GM12878 (cell line): ENCODE measurements around the gene EPHA2. TPM values are rescaled to one million over a fixed set of nuclear protein-coding genes. Genes with fewer than 3 reads are reported as not detected.

Source experiments
- ATAC-seq: fragments of 200-7000 bp; cut with Tn5 transposase; 3 replicates; pipeline ENCODE4 v1.9.1; 2020; ENCODE audit warnings: mild to moderate bottlenecking, moderate library complexity
- BruUV-seq: library from RNA; stranded (reverse); fragments of 400-500 nt; replicated peaks from 2 replicates; lab custom pipeline; 2021; lab: Mats Ljungman, UMichigan
- CTCF ChIA-PET: fragments of 300-600 bp; sonication (Branson Sonifier 250); formaldehyde crosslinking; extraction: SDS; loops from one replicate; lab custom pipeline; 2021; ENCODE audit warnings: inconsistent platforms; lab: Yijun Ruan, JAX
- POLR2A ChIA-PET: fragments of 350-600 bp; formaldehyde crosslinking; extraction: SDS; loops from one replicate; lab custom pipeline; 2021; ENCODE audit warnings: inconsistent platforms; lab: Charles Lee
- RAD21 ChIA-PET: fragments of 300-600 bp; sonication (Branson Sonifier 250); formaldehyde crosslinking; loops from one replicate; lab custom pipeline; 2023; ENCODE audit warnings: antibody characterized with exemption; ENCODE audit not compliant: unreplicated experiment; lab: Charles Lee
- SMC1A ChIA-PET: fragments of 300-600 bp; sonication (Branson Sonifier 250); formaldehyde crosslinking; loops from one replicate; lab custom pipeline; 2023; ENCODE audit not compliant: unreplicated experiment, uncharacterized antibody; lab: Charles Lee
- DNase-seq: peaks from one replicate; pipeline ENCODE4 v3.0.0-alpha.2; 2011; ENCODE audit warnings: low read depth, low spot score
- FAIRE-seq: peaks from 3 replicates; lab custom pipeline; 2011; peaks lifted over from hg19 to GRCh38; lab: Jason Lieb, UNC
- H2AFZ ChIP-seq: 2 replicates; pipeline ENCODE4 v1.6.0; 2011; ENCODE audit warnings: low read depth, low read length, control low read depth; ENCODE audit not compliant: control insufficient read depth
- H3K27ac ChIP-seq: 2 replicates; pipeline ENCODE4 v1.5.1; 2011; ENCODE audit warnings: control low read depth; ENCODE audit not compliant: control insufficient read depth, insufficient read depth
- H3K27me3 ChIP-seq, 2 experiments: replicated peaks in 1 of 2; 2 replicates each; pipeline versions ENCODE4 v1.6.0 to v1.6.1; 2011; ENCODE audit warnings: low read length in 1 of 2; ENCODE audit not compliant: control insufficient read depth in 2 of 2, insufficient read depth in 2 of 2
- H3K36me3 ChIP-seq, 2 experiments: 2 replicates each; pipeline ENCODE4 v1.5.1; 2011; ENCODE audit warnings: low read length in 1 of 2; ENCODE audit not compliant: control insufficient read depth in 2 of 2, insufficient read depth in 2 of 2
- H3K4me1 ChIP-seq: 2 replicates; pipeline ENCODE4 v1.6.1; 2011; ENCODE audit warnings: mild to moderate bottlenecking, low read length, moderate library complexity, mixed read lengths; ENCODE audit not compliant: control insufficient read depth, insufficient read depth
- H3K4me2 ChIP-seq: 2 replicates; pipeline ENCODE4 v1.6.0; 2011; ENCODE audit warnings: control low read depth; ENCODE audit not compliant: control insufficient read depth, insufficient read depth
- H3K4me3 ChIP-seq: fragments of 200-600 bp; sonication (generic); 2 replicates; pipeline ENCODE4 v1.5.1; 2016
- H3K79me2 ChIP-seq: 2 replicates; pipeline ENCODE4 v1.6.0; 2011; ENCODE audit warnings: low read length; ENCODE audit not compliant: control insufficient read depth, insufficient read depth
- H3K9ac ChIP-seq: 2 replicates; pipeline ENCODE4 v1.8.0; 2011; ENCODE audit warnings: low read length, control low read depth, mixed read lengths; ENCODE audit not compliant: control insufficient read depth, insufficient read depth
- H3K9me3 ChIP-seq: replicated peaks from 3 replicates; pipeline ENCODE4 v1.5.1; 2011; ENCODE audit warnings: mild to moderate bottlenecking, low read length; ENCODE audit not compliant: control insufficient read depth, insufficient read depth
- H4K20me1 ChIP-seq: 2 replicates; pipeline ENCODE4 v1.6.0; 2011; ENCODE audit not compliant: control insufficient read depth, insufficient read depth
- CEBPZ ChIP-seq: fragments of 150-350 bp; IDR thresholded peaks from 2 replicates; pipeline ENCODE4 v1.6.1; 2016; ENCODE audit warnings: low read depth, low read length
- E2F4 ChIP-seq: IDR thresholded peaks from 2 replicates; pipeline ENCODE4 v1.6.1; 2012; ENCODE audit warnings: low read depth, low read length, improper control_type of control experiment
- EP300 ChIP-seq, 2 experiments: fragments of 150-350 bp in 1 of 2; IDR thresholded peaks; 2 replicates each; pipeline ENCODE4 v1.6.1; 2011 to 2012; ENCODE audit warnings: low read depth in 2 of 2, low read length in 2 of 2, borderline replicate concordance in 1 of 2, improper control_type of control experiment in 1 of 2, inconsistent platforms in 1 of 2; ENCODE audit not compliant: control insufficient read depth in 1 of 2
- EZH2 ChIP-seq: IDR thresholded peaks from 2 replicates; pipeline ENCODE4 v1.6.1; 2012; ENCODE audit warnings: low read depth, mild to moderate bottlenecking, control low read depth, inconsistent platforms, low read length, borderline replicate concordance; ENCODE audit not compliant: control insufficient read depth
- HDGF ChIP-seq: fragments of 450-650 bp; IDR thresholded peaks from 2 replicates; pipeline ENCODE4 v1.6.1; 2016; ENCODE audit warnings: antibody characterized with exemption
- MTA2 ChIP-seq: fragments of 450-650 bp; IDR thresholded peaks from 2 replicates; pipeline ENCODE4 v1.6.1; 2016; ENCODE audit warnings: low read depth, mild to moderate bottlenecking, moderate library complexity
- POLR2AphosphoS5 ChIP-seq: IDR thresholded peaks from 2 replicates; pipeline ENCODE4 v1.6.1; 2011; ENCODE audit warnings: mild to moderate bottlenecking, low read length, inconsistent platforms
- PRDM15 ChIP-seq: fragments of 450-650 bp; formaldehyde crosslinking; IDR thresholded peaks from 2 replicates; pipeline ENCODE4 v1.4.0; 2020; ENCODE audit warnings: mild to moderate bottlenecking, moderate library complexity
- RBBP5 ChIP-seq: fragments of 200-600 bp; sonication (generic); conservative IDR thresholded peaks from 2 replicates; pipeline ENCODE4 v1.6.1; 2016
- TCF7 ChIP-seq: IDR thresholded peaks from 2 replicates; pipeline ENCODE4 v1.6.1; 2014; ENCODE audit warnings: antibody characterized with exemption, borderline replicate concordance
- WRNIP1 ChIP-seq: IDR thresholded peaks from 2 replicates; pipeline ENCODE4 v1.6.1; 2011; ENCODE audit warnings: low read depth, low read length, improper control_type of control experiment, borderline replicate concordance
- YY1 ChIP-seq: IDR thresholded peaks from 2 replicates; pipeline ENCODE4 v1.6.1; 2011; ENCODE audit warnings: low read depth, mild to moderate bottlenecking, low read length
- WGBS: methylation state at CpG from one replicate; pipeline ENCODE4 v1.1.6; 2016; ENCODE audit warnings: low lambda C conversion rate; ENCODE audit not compliant: insufficient replicate concordance, insufficient coverage; ENCODE audit errors: missing lambda C conversion rate; 5-methylcytosine and 5-hydroxymethylcytosine counted together
- in situ Hi-C: fragments of 300-500 bp; cut with MboI; formaldehyde crosslinking; loops from 9 replicates; pipeline ENCODE4 v1.14.3; 2018; ENCODE audit warnings: mixed read lengths
- intact Hi-C: fragments of 100-400 bp; cut with micrococcal nuclease; formaldehyde crosslinking; loops from one replicate; pipeline ENCODE4 v1.14.2; 2022; ENCODE audit not compliant: unreplicated experiment
- polyA plus RNA-seq, 11 experiments: library from polyadenylated mRNA; depleted of rRNA in 4 of 11; unstranded in 6 of 11; stranded (reverse) in 5 of 11; fragments of >200 nt; fragmentation: Nextera tagmentation in 4 of 11; fragmentation: Illumina TruSeq in 1 of 11; extraction: Ambion mirVana in 4 of 11; extraction: Trizol in 1 of 11; gene quantifications; 1 replicate in 1 of 11; 2 replicates in 10 of 11; pipeline versions ENCODE4 v1.2.1 to v1.2.3, GENCODE V29; 2011 to 2016; ENCODE audit warnings: inconsistent platforms in 2 of 11, missing spikeins in 2 of 11, low read depth in 1 of 11
- total RNA-seq, 4 experiments: library from RNA; depleted of rRNA in 3 of 4; stranded (reverse); fragments of >200 nt in 3 of 4; fragmentation: Illumina TruSeq in 1 of 4; extraction: Trizol in 1 of 4; gene quantifications; 2 replicates each; pipeline versions ENCODE4 v1.2.1 to v1.2.3, GENCODE V29; 2013 to 2021

Gene EPHA2
- total and polyA plus RNA-seq, 10 of the 15 experiments (the other 5 are each of a cell fraction or from before 2014, with no cell fraction given): 0.04 to 0.51 (median 0.23) TPM; not detected in 2

GRCh38 chr1:16142383-16142995, 13.4 kb downstream of the EPHA2 start (continued):
- TF ChIP-seq EP300 (IDR thresholded peaks at IDR 0.05; ENCODE audit: borderline replicate concordance in 1 of 2, control insufficient read depth in 1 of 2, low read depth in 2 of 2, low read length in 2 of 2): no peak
- no peak for TF ChIP-seq TCF7
- TF ChIP-seq, all 136 proteins: peak for 0

GRCh38 chr1:16141573-16142336, 14.1 kb downstream of the EPHA2 start:
- in situ Hi-C loops: no loop called here
- no peak for FAIRE-seq
- ChIA-PET CTCF (interaction anchor here (1.0 kb wide), 1 partner anchor 92 kb away, joined by 3 read pairs; no protein-coding TSS in a partner anchor), RAD21 (interaction anchor here (0.8 kb wide), 1 partner anchor 59 kb away, joined by 3 read pairs; no protein-coding TSS in a partner anchor), SMC1A (no interaction called here), POLR2A (no interaction called here)
- H3K4me3 ChIP-seq: no peak overlapping the region
- BruUV-seq: no TSS peak
- 14% methylated on average over 14 of the region's 16 CpGs for WGBS
- H3K79me2 ChIP-seq: no peaks in the 10 kb centered on the region
- no peak overlapping the region for H2AFZ ChIP-seq
- peaks cover 17% of the 10 kb centered on the region for H3K4me1 ChIP-seq
- no peaks in the 10 kb centered on the region for H3K9me3 ChIP-seq
- H4K20me1 ChIP-seq: no peaks in the 10 kb centered on the region
- no peaks in the 10 kb centered on the region for H3K36me3 ChIP-seq
- peak overlapping the region; percentile 11 for H3K4me2 ChIP-seq
- no peaks in the 10 kb centered on the region for H3K27me3 ChIP-seq
- intact Hi-C loops: no loop called here
- no peak; the same call in 2 of the 3 replicates for ATAC-seq
- DNase-seq: no peak
- no peak overlapping the region for H3K27ac ChIP-seq
- H3K9ac ChIP-seq: no peak overlapping the region; the same call in 1 of the 2 replicates
- TF ChIP-seq MTA2 (no peak), WRNIP1 (no peak), POLR2AphosphoS5 (no peak), YY1 (no peak), HDGF (no peak), E2F4 (no peak), PRDM15 (CRISPR knock-in tag) (no peak), CEBPZ (no peak), RBBP5 (no peak), EZH2 (no peak)
